DOHH2 (cell line): ENCODE data around the gene HEPHL1.

Experiments used
- EZH2phosphoT487 ChIP-seq: fragments of 200-600 bp; sonication (generic); IDR thresholded peaks from 2 replicates; pipeline ENCODE4 v1.6.1; 2017; ENCODE audit warnings: borderline replicate concordance, mild to moderate bottlenecking, antibody characterized with exemption, low read length, moderate library complexity, mixed read lengths
- TF ChIP-seq, protein P1 (sequence below): fragments of 200-600 bp; sonication (generic); IDR thresholded peaks from one replicate; pipeline ENCODE4 v1.5.1; 2014; ENCODE audit warnings: antibody characterized with exemption, mild to moderate bottlenecking, low read depth, low read length; ENCODE audit not compliant: poor library complexity, severe bottlenecking

DNA sequence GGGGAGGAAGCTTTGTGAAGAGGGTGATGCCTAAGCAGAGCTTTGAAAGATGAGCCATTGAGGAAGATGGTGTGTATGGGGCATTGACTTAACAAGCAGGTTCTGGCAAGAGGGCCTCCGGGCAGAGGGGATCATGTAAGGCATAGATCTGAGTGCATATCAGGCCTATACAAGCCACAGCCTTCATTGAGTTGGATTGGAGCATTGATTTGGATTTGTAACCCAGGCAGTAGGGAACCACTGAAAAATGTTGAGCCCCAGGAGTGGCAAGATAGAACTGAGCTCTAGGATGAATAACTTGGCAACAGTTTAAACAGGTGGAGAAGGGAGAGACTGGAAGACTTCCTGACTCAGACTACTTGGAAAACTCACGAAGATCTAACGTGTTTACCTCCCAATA is 128.9 kb downstream of the HEPHL1 start:
- TF ChIP-seq, protein P1, sequence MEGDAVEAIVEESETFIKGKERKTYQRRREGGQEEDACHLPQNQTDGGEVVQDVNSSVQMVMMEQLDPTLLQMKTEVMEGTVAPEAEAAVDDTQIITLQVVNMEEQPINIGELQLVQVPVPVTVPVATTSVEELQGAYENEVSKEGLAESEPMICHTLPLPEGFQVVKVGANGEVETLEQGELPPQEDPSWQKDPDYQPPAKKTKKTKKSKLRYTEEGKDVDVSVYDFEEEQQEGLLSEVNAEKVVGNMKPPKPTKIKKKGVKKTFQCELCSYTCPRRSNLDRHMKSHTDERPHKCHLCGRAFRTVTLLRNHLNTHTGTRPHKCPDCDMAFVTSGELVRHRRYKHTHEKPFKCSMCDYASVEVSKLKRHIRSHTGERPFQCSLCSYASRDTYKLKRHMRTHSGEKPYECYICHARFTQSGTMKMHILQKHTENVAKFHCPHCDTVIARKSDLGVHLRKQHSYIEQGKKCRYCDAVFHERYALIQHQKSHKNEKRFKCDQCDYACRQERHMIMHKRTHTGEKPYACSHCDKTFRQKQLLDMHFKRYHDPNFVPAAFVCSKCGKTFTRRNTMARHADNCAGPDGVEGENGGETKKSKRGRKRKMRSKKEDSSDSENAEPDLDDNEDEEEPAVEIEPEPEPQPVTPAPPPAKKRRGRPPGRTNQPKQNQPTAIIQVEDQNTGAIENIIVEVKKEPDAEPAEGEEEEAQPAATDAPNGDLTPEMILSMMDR, result no peak
- no peak for TF ChIP-seq EZH2phosphoT487
